ENCODE data around the gene STBD1. TPM values are rescaled to one million over a fixed set of nuclear protein-coding genes. Genes with fewer than 3 reads are reported as not detected.

The STBD1 gene
- total RNA-seq: 10 to 100 TPM; 18.1 to 25.4 (median 22.2) TPM

DNA sequence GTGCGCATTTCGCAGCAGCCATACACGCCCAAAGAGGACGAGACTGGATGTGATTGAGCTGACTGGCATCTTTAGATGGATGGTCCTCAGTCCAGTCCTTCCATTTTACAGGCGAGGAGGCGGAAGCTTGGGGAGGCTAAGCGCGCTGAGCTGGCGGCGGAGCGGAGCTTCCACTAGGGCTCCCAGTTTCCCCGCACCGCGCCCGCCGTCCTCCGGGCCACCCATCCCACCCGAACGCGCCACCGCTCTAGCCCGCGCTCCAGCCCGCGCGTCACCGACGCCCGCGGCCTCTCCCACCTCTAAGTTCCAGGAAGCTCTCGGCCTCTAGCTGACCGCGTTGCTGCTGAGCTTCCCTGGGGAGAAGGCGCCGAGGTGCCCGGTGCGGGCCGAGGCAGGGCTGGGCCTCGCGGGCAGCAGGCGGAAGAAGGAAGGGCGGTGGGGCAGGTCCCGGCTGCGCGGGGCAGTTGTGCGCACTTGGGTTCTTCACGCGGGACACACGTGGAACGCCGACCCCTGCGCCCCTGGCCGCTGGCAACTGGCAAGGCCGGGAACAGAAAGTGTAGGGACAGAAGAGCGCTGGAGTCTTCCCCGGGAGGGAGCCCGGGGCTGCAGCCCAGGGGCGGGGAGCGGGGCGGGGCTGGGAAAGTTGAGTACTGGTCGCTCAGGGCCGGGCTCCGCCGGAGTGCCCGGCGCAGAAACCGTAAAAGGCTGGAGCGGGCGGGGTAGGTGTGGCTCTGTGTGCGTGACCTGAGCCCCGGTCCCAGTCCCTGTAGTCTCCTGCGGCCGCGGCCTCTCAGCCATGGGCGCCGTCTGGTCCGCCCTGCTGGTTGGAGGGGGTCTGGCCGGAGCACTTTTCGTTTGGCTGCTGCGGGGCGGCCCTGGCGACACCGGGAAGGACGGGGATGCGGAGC is at the start of gene STBD1:
STBD1 (plus strand) TSS at position 763 of the 911 bp plus-strand sequence; CDS start at position 800, 37 bp downstream.
- H3K4me3 ChIP-seq: peak within 1 kb of the TSS; percentile 42 to 90
- H3K27me3 ChIP-seq: no peaks in the 10 kb centered on the region
- TF ChIP-seq POLR2A (IDR thresholded peaks at IDR 0.05) (peak; percentile 38 to 40), EP300 (IDR thresholded peaks at IDR 0.05) (no peak), POLR2AphosphoS5 (IDR thresholded peaks at IDR 0.05) (peak; percentile 80), CTCF (IDR thresholded peaks at IDR 0.05) (peak in 1 of 4 experiments; percentile 23)
- H3K4me1 ChIP-seq: peaks cover 0 to 57% (median 0%) of the 10 kb centered on the region in 3 donors
- 0% methylated on average over 3 of the region's 85 CpGs; no CpG with 5 or more reads in 1 of the 2 donors for WGBS, 2 donors (ENCODE audit: low coverage in 1 of 2)
- H3K27ac ChIP-seq: peak within 1 kb of the TSS; percentile 45 to 94 (median 94)
- H3K36me3 ChIP-seq: peaks cover 0 to 17% of the 10 kb centered on the region in 2 donors
- H3K9me3 ChIP-seq: no peaks in the 10 kb centered on the region
- ATAC-seq: peak; percentile 88

DNA sequence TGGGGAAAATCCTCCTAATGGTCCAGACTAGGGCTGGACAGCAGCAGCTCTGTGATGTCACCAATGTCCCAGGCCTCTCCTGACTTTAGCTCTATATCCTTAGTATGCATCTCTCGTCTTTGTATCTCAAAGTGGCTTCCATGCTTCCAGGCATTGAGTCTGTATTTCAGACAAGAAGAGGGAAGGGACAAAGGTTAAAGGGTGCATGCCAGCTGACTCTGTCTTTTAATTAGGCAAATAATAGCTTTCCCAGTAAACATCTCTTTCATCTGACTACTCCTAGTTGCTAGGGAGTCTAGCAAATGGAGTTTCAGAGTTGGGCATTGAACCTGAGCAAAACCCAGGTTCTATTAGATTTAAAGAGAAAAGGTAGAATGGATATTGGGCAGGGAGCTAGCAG is 49.6 kb upstream of the STBD1 start:
- no peak for ATAC-seq
- H3K36me3 ChIP-seq: no peaks in the 10 kb centered on the region
- TF ChIP-seq EP300 (IDR thresholded peaks at IDR 0.05) (no peak), POLR2A (IDR thresholded peaks at IDR 0.05) (no peak), CTCF (IDR thresholded peaks at IDR 0.05) (no peak), POLR2AphosphoS5 (IDR thresholded peaks at IDR 0.05) (no peak)
- no peak overlapping the region for H3K27ac ChIP-seq
- peaks cover 0 to 3% (median 3%) of the 10 kb centered on the region in 3 donors for H3K4me1 ChIP-seq
- no peaks in the 10 kb centered on the region for H3K27me3 ChIP-seq
- WGBS, 2 donors (ENCODE audit: low coverage in 1 of 2): 78 to 100% methylated on average over 1 of the region's 1 CpG
- H3K9me3 ChIP-seq: no peaks in the 10 kb centered on the region
- no peak overlapping the region for H3K4me3 ChIP-seq

- Histone ChIP-seq H3K4me3 (no peak overlapping the region), H3K4me1 (no peaks in the 10 kb centered on the region), H3K36me3 (no peaks in the 10 kb centered on the region), H3K27ac (no peak overlapping the region), H3K27me3 (no peaks in the 10 kb centered on the region), H3K9me3 (no peaks in the 10 kb centered on the region)
- WGBS, 2 donors (ENCODE audit: low coverage in 1 of 2): 78 to 100% methylated on average over 3 of the region's 3 CpGs
- no peak for ATAC-seq
- no peak for TF ChIP-seq POLR2A (IDR thresholded peaks at IDR 0.05)
- no peak for TF ChIP-seq EP300 (IDR thresholded peaks at IDR 0.05)
Measured at GRCh38 chr4:76257824-76258223, 48.7 kb upstream of the STBD1 start.

- 50 to 82% methylated on average over 1 of the region's 1 CpG for whole genome bisulfite sequencing, 2 donors (ENCODE audit: low coverage in 1 of 2)
- Histone ChIP-seq H3K36me3 (peaks cover 0 to 8% of the 10 kb centered on the region in 2 donors), H3K4me3 (no peak overlapping the region), H3K4me1 (no peaks in the 10 kb centered on the region), H3K27ac (no peak overlapping the region), H3K27me3 (no peaks in the 10 kb centered on the region), H3K9me3 (no peaks in the 10 kb centered on the region)
- no peak for ATAC-seq
- TF ChIP-seq CTCF (IDR thresholded peaks at IDR 0.05) (no peak), POLR2A (IDR thresholded peaks at IDR 0.05) (no peak), POLR2AphosphoS5 (IDR thresholded peaks at IDR 0.05) (no peak), EP300 (IDR thresholded peaks at IDR 0.05) (no peak)
Measured at GRCh38 chr4:76260571-76260970, 46.0 kb upstream of the STBD1 start.

DNA sequence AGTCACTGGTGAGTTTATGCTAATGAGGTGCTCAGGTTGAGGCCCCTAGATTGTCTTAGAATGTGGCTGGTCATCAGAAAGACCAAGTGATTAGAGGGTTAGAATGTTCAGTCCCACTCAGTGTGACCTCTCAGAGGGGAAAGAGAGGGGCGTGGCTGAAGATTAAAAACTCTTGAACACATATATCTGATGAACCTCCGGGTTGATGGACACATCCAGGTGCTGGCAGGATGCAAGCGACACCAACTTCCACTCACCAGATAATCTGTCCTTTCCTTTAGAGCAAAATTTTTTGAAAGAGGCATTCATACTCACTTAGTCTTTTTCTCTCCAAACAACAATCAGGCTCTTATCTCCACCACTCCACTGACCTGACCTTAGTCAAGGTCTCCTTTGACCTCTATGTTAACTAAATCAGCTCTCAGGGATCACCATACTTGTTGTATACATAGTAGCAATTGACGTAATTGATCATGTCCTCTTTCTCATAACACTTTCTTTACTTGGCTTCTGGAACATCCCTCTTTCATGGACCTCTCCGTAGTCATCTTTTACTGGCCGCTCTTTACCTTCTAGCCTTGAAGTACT is 40.8 kb upstream of the STBD1 start:
- Histone ChIP-seq H3K36me3 (peaks cover 0 to 11% of the 10 kb centered on the region in 2 donors), H3K4me3 (no peak overlapping the region), H3K9me3 (no peaks in the 10 kb centered on the region), H3K27ac (no peak overlapping the region), H3K27me3 (no peaks in the 10 kb centered on the region), H3K4me1 (no peaks in the 10 kb centered on the region)
- 75 to 92% methylated on average over 6 of the region's 6 CpGs for WGBS, 2 donors (ENCODE audit: low coverage in 1 of 2)
- TF ChIP-seq POLR2AphosphoS5 (IDR thresholded peaks at IDR 0.05): no peak
- no peak for TF ChIP-seq POLR2A (IDR thresholded peaks at IDR 0.05)
- TF ChIP-seq CTCF (IDR thresholded peaks at IDR 0.05): no peak
- no peak for TF ChIP-seq EP300 (IDR thresholded peaks at IDR 0.05)
- ATAC-seq: no peak

All from gastroesophageal sphincter (tissue), 4 donors.